ENCODE data around the gene RPL21. TPM values are rescaled to one million over a fixed set of nuclear protein-coding genes. Genes with fewer than 3 reads are reported as not detected.

RPL21 gene
- total RNA-seq, 1 experiment from 2014 or later = 875 TPM

DNA sequence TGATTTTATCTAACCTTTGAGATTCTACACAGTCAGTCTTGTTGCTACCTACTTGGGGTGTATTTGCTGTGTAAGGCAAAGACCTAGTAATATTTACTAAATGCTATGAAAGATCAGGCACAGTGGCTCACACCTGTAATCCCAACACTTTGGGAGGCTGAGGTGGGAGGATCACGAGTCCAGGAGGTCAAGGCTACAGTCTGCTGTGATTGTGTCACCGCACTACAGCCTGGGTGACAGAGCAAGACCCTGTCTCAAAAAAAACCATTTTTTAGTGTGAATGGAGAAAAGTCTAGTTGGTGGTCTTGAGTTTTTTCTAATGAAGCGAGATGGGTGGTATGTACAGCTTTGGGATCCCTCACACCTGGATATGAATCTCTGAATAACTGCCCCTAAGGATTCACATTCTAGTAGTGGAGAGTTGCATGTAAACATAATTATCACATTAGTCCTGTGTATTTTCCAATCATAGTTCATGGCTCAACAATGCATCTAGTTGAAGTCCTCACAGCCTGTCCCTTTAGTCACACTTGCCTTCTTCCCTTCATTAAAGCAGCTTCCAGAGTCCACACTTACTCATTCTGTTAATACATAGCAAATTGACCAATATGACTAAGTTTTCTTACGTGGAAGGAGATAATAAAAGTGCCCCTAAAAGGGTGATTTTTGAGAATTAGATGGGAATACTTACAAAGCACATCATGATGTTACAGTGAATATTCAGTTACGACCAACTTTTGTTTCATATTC is 7.5 kb downstream of the RPL21 start:
- DNase-seq (ENCODE audit: low spot score) = no peak

DNA sequence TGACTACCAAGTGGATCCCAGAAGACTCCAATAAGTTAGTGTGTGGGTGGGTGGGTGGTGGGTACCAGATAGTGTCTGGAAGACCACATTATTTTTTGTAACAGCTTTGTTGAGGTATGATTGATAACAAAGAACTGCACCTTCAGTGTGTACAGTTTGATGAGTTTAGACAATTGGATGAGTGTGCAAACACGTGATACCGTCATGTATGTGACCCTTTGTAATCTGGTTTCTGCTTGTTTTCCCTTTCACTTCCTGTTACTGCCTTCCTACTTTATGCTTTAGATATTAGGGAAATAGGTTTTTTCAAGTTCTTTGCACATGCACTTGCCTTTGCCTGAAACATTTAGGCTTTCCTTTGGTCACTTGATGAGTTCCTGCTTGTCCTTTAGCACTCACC is 8.5 kb downstream of the RPL21 start:
- no peak for DNase-seq (ENCODE audit: low spot score)

DNA sequence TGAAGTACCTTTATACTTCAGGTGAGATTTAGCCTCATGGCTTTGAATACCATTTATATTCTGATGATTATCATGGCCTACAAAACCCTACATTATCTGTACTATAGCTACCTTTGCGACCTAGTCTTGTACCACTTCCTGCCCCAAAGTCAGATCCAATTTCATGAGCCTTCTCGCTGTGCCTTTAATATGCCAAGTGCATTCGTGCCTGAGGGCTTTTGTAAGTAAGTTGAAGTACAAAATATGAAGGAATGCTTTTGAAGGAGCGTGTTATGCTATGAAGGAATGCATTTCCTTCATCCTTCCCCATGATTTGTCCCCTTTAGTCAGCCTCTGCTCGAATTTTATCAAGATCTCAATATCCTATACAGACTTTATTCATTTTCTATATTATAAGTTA is 10.0 kb downstream of the RPL21 start:
- no peak for DNase-seq (ENCODE audit: low spot score)

DNA sequence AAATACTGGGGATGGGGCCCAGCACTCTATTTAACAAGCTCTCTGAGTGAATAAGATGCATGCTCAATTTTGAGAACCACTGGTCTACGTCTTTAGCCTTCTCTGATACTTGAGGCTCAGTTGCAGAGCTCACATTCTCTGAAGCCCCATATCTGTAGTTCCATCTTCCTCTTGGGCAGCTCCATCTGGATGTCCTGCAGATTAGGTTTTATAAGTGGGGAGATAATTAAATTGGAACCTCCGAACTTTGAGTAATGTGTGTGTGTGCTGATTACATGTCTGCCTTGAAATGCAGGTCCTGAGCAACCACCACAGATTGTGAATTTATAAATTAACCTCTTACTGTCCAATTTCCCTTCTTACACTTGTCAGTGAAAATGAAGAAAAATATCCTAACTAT is 12.1 kb downstream of the RPL21 start:
- DNase-seq (ENCODE audit: low spot score) = no peak

DNA sequence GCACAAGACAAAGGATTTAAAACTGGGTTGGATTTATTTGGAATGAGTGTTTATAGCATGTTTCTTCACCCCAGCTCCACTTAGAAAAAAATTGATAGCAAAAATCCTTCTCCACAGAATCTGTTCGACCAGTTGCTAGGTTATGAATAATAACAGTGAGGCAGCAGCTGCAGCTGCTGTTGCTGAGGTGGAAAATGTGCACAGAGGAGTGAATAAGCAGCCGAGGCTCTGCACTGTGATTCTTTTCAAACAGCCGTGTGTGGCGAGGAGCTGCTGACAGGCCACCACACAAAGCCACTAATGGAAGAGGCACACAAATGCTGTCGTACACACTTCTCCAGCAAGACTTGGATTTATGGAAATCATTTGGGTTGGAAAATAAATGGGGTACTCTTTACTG is 12.8 kb downstream of the RPL21 start:
- DNase-seq (ENCODE audit: low spot score) = no peak

DNA sequence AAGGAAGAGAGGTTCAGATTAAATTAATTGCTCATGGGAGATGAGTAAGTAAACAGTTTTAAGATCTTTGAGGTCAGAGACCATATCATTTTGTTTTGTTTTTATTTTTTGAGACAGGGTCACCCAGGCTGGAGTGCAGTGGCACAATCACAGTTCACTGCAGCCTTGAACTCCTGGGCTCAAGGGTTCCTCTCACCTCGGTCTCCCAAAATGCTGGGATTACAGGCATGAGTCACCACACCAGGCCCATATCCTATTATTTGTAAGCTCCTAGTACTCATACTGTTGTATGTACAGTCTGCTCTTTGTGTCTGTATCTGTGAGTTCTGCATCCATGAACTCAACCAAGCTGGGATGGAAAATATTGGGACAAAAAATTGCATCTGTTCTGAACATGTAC is 13.3 kb downstream of the RPL21 start:
- DNase-seq (ENCODE audit: low spot score) = no peak

DNA sequence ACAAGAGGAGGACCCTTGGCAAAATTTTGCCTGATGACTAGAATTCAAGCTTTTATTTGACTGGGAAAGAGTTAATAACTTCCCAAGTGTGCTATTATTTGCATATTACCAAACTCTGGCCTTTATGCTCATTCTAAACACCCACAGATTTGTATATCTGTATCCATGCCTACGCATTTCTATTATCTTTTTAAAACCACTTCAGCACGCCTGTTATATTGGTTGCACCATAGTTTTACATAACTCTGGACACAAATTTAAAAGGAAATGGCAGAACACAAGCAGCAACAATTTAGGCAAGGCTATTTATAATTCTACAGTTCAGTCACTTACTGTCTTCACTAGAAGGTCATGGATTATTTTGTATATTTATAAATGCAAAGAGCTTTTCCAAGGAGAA is 15.6 kb downstream of the RPL21 start:
- DNase-seq (ENCODE audit: low spot score) = no peak

DNA sequence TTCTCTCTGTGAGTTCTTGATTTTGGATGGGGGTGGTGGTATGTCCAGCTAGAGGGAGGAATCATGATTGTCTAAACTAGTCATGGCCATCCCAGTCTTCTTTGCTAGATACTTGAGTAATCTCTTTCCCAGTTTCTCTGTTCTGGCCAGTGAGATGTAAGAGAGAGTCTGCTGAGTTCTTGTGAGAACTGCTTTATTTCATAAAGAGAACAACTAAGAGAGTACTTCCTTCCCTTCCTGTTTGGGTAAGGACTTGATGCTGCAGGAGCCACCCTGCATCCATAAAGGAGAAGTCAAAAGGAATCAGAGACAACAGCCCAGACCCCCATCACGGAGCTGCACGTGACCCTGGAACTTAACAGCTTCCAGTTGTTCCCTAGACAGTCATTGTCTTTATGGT is 16.2 kb downstream of the RPL21 start:
- no peak for DNase-seq (ENCODE audit: low spot score)

DNA sequence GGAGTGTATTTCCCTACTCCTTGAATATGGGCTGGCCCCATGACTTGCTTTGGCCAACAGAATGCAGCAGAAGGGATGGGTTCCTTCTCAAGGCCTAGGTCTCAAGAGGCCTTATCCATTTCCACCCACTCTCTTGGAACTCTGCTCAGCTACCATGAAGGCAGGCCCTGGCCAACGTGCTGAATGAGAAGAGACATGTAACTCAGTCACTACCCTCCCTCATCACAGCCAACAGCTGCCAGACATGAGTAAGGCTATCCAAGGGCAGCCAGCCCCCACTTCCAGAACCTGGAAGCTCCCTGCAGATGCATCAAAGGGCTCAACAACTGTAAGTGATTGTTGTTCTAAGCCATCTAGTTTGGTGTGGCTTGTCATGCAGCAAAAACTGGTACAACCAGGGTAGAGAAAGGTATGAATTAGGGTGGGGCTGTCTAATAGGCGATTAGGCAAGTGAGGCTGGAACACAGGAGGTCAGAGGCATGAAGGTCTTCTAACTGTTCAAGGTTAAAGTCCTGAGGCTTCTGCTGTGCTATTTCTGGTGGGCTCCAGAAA is 17.8 kb downstream of the RPL21 start:
- DNase-seq (ENCODE audit: low spot score) = no peak

DNA sequence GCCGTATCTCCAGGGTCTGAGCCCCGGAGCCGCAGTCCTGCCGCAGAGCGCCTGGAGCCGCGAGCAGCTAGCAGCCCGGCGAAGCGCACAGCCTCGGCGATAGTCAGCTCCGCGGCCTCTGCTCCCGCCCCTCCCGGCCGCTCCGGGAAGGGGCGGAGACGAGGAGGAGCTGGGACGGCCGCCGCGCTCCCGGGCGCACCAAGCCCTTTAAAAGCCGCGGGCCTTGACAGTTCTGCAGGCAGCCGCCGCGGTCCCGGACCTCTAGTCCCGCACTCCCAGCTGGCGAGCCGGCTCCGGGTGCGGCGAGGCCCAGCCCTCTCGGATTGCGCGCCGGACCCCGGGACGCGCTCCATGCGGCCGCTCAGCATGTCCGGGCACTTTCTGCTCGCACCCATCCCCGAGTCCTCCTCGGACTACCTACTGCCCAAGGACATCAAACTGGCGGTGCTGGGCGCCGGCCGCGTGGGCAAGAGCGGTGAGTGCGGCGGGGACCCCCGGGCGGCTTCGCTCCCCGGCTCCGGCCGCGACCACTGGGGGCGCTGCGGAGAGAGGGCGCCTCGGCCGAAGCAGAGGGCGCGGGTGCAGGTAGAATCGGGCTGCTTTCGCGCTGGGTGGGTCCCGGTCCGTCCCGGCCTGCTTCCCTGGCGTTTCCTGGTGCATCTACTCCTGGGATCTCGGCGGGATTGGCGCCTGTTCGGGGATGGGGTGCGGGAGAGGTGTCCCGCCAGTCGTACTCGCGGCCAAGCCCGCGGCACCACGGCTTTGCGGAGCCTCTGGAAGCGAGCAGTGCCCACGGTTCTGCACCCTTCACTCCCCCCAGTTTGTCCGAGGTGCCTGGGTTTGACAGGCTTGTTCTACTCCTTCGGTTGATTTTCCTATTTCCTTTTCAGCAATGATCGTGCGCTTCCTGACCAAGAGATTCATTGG is 19.5 kb downstream of the RPL21 start, which contains the start of gene RASL11A:
Gene RASL11A, plus strand, starts transcription at position 237 of the 927 bp plus-strand sequence. Its CDS starts 115 bp downstream, at position 352.
- DNase-seq (ENCODE audit: low spot score) = peak; percentile 58

DNA sequence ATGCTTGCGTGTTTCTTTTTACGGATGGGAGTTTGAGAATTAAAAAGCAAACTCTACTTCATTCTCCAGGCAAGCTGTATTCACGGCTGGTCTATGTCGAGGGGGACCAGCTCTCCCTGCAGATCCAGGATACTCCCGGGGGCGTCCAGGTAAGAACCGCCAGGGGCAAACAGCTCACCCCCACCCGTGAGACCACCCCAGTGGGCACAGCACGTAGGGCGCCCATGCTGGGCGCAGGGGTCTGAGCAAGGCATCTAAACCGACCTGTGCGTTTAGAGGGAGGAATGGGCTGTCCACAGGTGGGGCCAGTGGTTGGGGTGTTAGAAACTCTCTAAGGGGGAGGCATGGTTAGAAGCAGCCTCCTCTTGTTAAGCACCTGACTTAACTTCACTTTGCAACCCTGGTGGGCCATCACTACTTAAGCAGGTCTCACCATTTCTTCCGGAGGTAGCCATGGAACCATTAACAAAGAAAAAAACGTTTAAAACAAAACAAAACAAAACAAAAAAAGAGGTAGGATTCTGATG is 20.3 kb downstream of the RPL21 start:
- no peak for DNase-seq (ENCODE audit: low spot score)

DNA sequence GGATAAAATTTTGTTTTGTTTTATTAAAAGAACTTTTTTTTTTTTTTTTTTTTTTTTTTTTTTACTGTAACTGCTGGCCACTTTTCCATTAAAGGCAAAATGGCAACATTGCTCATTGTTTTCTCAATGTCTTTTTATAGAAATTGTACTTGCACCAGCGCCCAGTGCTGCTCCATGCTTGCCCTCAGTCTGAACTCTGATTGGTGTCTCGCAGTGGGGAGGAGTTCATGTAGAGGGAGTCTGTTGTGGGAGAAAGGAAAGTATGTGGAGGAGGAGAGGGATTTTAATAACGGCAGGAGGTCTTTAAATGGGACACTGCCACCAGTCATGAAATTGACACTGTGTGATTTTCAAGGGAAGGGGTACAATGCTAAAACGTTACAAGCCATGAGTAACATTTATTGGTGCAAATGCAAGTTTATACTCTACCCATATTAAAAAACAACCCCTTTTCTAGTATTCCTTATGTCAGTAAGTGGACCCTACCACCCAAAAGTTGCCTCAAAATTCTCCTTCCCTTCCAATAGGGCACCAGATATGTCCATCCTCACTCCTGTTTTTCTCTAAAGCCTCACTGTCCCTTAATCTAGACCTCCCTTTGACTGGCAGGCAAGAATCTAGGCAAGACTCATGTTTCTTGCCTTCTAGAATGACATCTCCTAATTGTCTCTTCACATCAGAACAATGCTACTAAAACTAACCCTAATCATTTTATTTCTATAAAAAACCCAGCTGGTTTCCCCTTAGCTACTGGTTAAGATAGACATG is 22.5 kb downstream of the RPL21 start:
- DNase-seq (ENCODE audit: low spot score) = no peak

DNA sequence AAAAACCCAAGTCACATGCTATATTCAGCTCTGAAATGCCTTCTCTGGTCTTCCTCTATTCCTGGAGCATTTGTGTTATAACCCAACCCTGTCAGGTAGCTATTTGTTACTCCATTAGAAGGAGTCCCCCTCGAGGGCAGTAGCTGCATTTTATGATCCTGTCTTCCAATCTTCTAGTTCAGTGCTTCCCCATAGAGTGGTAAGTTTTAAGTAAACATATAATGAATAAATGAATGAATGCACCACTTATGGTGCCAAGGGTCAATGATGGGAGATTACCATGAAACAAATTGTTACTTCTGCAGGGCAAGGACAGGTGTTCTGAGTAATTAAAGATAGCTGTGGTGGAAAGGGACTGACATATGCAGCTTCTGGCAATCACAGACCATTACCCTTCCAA is 23.3 kb downstream of the RPL21 start:
- DNase-seq (ENCODE audit: low spot score) = no peak

DNA sequence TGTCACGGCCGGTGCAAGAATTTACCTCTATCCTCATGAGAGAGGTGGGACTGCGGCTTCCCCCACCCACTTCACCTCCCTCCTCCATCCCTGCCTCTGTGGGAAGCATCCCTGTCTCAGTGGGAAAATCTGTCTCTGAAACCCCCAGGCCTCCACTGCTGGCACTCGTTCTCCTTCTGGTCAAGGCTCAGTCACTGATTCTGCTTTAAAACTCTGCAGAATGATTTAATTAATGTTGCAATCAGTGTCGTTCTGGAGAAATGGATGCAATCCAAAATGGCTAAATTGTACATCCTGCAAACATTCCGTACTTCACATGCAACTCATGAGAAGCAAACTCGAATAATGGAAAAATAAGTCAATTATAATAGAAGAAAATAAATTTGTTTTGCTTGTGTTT is 24.8 kb downstream of the RPL21 start:
- no peak for DNase-seq (ENCODE audit: low spot score)

DNA sequence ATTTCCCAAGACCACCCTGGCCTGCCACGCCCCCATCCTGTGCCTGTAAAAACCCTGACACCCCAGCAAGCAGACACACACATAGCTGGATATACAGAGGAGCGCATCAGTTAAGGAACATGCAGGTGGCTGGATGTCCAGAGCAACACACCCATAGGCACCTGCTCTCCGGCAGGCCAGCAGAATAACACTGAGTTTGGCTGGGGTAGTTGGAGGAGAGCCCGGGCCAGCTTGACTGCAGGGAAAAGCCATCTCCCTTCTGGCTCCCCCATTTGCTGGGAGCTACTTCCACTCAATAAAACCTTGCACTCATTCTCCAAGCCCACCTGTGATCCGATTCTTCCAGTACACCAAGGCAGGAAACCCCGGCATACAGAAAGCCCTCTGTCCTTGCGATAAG is 28.1 kb downstream of the RPL21 start:
- DNase-seq (ENCODE audit: low spot score) = no peak

DNA sequence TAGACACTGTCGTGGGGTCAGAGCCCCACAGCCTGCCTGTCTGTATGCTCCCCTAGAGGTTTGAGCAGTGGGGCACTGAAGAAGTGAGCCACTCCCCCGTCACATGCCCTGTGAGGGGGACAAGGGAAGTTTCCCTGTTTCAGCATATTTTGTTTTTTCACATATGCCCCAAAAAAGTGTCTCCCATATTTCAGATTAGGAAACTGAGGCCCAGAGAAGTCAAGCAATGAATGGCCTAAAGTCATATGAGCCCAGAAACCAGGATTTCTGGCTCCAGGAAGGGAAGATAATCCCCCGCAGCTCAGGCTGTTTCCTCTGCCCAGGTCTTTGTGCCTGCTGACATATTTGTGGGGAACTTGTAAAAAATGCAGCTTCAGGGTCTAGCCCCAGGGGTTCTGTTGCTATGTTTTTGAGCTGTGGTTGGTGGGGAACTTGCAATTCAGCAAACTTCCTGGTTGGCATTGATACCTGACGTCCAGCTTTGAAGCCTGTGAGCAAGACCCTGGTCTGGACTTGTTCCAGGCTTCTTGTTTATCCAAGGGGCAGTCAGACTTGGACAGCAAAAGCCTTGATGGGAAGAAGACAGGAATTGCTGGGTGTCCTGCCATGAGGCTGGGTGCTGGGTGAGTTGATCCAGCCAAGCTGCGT is 28.8 kb downstream of the RPL21 start:
- no peak for DNase-seq (ENCODE audit: low spot score)

DNA sequence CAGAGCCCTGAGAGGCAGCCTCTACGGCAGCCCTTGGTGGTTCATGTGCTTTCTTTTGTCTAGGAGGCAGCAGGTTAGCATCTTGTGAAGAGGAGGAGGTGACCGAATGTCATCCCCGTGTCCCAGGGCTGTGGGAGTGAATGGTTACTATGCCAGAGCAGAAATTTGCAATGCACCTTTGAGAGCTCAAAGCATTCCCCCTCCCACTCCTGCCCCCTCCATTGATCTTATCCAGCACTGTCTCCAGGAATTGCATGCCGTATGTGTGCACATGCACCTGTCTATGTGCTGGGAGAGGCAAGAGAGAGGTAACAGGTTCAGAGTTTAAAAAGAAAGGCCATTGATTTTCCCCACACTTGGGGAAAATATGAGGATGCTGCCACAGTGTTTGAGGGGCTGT is 29.5 kb downstream of the RPL21 start:
- no peak for DNase-seq (ENCODE audit: low spot score)

DNA sequence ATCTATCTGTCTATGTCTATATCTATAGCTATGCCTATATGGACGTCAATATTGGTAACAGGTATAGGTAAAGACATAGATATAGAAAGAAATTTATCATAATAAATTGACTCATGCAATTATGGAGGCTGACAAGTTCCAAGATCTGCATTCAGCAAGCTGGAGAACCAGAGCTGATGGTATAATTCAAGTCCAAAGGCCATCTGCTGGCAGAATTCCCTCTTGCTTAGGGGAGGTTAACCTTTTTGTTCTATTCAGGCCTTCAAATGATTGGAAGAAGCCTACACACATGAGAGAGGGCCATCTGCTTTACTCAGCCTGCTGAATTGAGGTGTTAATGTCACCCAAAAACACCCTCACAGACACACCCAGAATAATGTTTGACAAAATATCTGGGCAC is 30.1 kb downstream of the RPL21 start:
- no peak for DNase-seq (ENCODE audit: low spot score)

DNA sequence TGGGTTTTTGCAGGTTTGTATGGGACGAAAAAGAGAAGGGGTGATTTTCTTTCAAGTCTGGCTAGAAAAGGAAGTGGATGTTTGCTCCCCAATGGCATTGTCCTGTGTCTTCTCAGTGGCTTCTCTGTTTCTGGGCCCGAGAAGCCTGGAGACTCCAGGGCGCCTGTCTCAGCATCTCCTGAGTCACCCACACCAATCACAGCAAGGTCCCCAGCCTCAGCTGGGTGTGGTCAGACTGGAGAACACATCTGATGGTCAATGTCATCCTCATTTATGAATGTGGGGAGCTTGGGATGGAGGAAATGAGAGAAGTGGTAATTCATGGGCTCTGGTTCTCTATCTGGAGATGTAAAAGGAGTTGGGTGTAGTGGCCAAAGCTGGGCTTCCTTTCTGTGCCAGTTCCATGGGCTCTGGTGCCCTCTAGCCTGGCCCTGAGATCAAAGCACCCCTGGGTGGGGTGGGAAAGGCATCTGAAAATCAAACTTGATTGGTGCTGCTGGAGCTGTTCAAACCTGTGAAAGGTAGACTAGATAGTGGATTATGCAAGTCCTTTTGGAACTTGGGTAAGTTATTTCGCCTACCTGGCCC is 32.6 kb downstream of the RPL21 start:
- DNase-seq (ENCODE audit: low spot score) = peak; percentile 19

DNA sequence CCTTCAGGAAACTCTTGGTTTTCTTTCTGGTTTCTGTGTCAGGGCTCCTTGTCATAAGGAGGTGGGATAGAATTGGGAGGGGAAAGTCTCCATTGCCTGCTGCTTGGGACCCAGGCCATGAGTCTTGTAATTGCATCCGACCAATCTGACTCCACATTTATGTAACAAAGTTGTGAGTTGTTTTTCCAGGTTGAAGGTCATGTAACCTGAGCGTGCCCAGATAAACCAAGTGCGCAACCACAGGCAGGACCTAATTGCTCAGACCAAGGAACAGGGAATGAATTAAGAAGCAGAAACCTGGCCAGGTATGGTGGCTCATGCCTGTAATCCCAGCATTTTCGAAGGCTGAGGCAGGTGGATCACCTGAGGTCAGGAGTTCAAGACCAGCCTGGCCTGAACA is 37.0 kb downstream of the RPL21 start:
- DNase-seq (ENCODE audit: low spot score) = no peak
